ENCODE measurements around the gene EPHB6.

Gene EPHB6

DNA sequence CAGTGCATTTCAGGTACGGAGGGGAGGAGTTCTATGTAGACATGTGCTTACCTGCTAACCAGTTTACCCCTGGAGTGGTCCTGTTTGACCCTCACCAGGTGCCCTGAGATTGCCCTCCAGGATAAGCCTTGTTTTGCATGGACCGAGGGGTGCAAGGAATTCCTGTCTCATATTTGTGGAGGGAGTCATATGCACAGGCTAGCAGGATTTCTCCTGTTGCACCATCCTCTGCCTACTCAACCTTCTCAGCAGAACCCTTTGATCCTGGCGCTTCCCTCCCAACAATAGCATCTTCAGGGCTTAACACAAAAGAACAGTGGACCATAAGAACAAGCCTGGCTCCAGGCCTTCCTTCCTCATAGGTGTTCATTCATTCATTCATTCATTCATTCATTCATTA, 23.4 kb downstream of the EPHB6 start:
- no peak for DNase-seq

DNA sequence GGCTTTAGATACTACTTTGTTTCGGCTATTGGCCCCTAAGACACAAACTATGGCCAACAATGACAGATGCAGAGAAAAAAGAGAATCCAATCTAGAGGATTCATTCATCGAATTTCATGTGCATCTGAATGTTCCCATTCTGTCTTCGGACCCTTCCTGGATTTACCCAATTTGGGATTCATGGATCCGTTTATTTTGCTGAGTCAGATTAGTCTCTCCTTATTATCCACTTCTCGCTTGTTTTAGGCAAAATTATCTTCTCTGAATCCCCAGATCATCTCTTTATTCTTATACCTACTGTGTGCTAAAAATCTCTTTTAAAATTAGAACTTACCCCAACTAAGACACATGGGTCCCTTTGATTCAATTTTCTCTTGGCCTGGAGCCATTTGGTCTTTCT, 24.2 kb downstream of the EPHB6 start:
- DNase-seq: no peak

DNA sequence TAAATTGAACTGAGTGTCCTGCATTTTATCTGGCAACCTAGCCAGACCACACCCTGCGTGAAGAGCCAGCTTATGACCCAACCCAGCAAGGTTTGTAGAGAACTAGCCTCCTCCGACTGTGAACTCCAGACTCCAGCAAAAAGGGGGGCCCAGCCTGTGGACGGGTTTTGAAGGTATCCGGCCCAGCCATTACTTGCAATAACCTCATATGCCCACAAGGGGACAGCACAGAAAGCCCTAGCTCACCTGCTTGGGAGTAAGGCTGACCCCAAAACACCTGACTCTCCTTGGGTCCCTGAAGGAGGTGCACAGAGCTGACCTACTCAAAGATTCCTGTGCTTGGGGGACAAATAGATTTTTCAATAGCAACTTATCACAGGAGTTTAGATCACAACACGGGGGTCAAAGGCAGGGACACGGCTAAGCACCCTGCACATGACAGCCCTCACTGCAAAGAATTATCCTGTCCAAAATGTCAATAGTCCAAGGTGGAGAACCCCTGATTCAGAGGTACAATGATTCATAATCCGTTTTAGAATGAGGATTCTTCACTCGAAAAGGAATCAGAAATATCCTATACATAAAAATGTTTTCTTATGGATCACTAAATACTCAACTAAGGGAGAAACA, 26.1 kb downstream of the EPHB6 start:
- peak; percentile 56 for DNase-seq

DNA sequence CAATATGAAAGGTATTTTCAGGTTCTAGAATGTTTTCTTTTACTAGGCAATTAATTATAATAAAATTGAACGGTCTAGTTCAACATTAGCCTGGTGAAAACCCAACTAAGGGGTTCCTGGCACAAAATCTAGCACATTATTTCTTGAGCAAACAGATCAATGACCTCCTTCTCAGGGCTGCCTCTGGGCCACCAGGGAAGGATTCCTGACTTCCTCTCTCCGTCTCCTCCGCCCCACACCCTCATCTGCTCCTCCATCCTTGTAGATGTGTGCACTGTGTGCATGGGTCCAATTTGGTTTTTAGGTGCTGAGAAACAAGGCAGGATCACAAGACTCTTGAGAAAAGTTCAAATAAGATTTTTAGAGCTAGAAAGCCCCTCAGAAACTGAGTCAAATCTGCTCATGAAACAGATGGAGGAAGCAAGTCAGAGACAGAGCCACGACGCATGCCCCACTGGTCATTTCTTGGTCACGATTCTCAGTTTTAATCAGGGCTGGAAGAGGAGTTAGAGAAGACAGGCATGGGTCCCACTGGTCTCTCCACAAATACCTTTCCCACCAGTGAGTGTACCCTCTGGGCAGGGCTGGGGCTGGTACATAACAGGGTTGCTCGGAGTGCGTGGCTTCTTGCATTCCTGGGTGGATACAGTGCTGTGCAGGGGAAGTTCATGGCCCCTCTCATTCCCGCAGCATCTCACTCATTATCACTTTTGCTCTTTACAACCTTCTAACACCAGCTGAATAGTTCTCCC, 26.9 kb downstream of the EPHB6 start:
- no peak for DNase-seq

DNA sequence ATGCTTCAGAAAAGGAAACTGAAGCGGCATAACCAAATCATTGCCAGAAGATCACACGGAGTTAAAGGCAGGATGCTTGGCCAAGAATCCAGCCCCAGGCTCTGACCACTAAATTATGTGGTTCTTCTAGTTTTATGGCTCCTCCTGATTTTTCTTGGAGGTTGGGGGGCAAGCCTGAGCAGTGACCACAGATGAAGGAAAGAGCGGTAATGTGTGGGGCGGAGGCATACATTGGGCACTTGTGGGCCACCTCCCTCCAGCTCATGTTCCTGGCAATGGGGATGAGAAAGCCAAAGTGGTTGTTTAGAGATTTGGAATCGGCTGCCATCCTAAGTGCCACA, 27.4 kb downstream of the EPHB6 start:
- DNase-seq: no peak

DNA sequence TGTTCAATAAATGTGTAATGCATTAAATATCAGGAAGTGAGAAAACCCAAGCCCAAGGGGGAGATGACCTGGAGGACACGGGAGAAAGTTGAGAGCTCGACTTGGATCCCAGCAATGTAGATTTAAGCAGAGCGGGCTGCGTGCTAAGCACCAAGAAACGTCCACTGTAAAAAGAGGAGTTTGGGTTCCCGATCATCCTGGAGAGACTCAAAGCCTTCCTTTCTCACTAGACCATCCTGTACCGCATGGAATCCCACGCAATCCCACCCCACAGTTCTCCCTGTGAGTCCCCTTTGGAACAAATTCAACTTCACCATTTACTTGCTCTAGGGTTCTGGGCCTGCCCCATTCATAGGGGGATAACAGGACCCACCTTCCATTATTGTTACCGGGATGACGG, 28.3 kb downstream of the EPHB6 start:
- DNase-seq: no peak

DNA sequence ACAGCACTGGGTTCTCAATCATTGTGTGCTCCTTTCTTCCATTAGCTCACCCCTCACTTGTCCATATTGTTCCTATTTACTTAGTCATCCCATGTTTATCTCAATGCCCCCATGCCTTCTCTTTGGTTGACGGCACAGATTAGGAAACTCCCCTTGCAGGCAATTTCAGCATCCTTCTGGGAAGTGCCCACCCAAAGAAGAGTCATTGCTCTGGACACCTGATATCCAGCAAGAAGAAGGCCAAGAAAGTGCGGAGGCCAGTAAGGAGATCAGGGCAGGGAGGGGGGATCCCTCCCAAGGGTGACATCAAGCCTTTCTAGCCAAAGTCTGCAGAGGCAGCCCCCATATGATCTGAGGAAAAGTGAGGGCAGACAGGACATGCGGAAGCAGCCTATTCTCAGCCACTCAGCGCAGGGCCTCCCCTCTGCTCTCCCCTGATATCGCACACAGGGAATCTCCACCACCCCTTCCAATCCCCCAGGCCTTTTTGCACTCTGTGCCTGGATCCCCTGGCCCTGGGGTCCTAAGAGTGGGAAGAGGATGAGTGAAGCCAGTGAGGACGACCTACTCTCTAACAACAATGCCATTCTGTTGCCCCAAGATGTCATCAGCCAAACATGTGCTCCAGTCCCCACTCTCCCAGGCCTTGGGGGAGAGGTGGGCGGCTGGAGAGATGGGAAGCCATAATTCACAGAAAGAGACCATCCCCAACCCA, 28.9 kb downstream of the EPHB6 start:
- no peak for DNase-seq

DNA sequence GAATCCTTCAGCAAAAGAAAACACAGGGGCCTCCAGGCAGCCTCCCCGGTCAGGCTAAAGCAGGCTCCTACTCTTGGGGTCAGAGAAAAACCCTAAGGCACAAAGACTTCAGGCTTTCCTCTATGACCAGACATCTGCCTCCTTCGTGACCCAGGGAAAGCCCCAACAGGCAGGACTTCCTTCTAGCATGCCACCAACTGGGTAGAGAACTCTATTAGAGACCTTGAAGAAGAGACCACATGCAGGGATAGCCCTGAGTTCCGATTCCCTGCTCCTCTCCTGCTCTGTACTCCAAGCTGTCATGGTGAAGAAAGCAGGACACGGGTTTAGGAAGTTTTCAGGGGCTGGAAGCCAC, 29.4 kb downstream of the EPHB6 start:
- no peak for DNase-seq

DNA sequence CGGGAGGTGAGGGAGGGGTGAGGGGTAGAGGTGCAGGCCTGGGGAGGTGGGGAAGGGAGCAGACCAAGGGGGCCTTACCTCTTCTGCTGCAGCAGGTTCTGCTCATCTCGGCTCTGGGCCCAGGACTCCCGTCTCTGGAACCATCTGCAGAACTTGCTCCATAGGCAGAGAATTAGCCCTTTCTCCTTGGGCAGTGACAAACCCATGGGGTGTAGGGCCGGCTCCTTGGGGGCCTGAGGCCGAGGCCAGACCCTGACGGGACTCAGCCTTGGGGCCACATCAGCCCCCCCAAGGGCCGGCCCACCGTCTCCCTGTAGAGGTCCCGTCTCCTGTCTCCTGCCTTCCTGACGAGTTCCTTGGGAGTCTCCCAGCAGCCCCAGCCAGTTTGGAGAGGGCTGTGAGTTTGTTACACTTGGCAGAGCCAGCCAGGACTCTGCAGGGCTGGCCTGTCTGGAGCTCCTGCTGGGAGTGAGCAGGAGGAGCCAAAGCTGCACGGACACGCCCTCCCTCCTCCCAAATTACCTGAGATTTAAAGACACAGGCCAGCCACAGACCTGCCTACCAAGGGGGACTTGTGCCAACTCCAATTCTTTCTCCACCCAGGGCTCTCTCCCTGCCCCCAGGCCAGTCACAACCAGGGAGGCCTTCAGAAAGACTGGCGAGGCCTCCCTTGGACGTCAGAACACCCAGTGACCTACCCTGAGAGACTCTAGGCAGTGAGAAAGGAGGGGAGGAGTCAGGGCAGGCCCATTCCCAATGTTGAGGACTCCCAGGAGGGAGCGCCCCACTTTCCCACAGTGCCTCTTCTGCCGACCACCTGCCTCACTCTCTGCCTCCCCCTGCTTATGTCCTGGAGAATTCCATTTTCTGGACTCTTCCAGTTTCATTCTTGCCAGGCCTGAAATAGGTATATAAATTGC, 30.7 kb downstream of the EPHB6 start, which contains the start of gene TRPV6:
TRPV6 (minus strand) TSS at position 435 of the 920 bp plus-strand sequence.
- no peak for DNase-seq

DNA sequence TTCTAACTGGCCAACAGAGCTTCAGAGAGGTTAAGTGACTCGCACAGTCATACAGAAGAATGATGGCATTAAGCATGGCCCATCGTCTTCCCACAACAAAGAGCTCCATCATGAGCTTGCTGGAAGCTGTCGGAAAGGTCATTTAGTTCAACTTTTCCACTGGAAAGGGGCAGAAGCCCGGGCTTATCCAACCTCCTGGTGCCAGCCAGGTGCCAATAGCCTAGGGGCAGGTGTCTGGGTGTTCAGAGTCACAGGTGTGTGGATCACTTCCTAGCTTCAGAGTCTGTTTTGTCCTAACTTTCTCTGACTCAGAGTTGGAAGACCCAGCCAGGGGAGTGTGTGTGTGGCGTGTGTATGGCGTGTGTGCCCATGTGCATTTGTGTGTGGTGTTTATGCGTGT, 32.0 kb downstream of the EPHB6 start:
- no peak for DNase-seq

DNA sequence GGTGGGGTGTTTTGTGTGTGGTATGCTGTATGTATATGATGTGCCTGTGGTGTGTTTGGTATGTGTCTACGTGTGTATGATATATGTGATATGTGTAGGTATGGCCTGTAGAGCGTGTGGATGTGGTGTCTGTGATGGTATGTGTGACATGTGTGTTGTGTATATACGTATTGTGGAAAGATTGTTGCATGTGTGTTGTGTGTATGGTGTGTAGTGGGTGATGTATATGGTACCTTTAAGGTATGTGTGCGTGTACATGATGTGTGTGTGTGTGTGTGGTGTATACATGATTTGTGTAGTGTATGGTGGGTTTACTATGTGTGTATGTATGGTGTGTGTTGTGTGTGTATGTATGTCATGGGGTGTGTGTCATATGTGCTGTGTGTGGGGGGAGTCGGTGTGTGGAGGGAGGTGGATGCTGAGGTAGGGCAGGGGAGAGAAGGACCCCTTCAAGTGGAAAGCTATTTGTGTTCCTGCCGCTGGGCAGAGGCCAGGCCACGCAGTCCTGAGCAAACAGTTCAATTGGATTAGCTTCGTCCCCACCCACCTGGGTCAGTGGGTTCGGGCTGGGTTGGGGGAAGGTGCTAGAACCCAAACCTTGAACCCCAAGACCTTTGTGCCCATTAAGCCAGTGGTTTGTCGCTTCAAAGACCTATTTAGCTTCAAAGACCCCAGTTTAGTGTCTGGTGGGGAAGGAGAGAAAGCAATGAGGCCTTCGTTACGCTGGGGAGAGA, 32.6 kb downstream of the EPHB6 start:
- no peak for DNase-seq

DNA sequence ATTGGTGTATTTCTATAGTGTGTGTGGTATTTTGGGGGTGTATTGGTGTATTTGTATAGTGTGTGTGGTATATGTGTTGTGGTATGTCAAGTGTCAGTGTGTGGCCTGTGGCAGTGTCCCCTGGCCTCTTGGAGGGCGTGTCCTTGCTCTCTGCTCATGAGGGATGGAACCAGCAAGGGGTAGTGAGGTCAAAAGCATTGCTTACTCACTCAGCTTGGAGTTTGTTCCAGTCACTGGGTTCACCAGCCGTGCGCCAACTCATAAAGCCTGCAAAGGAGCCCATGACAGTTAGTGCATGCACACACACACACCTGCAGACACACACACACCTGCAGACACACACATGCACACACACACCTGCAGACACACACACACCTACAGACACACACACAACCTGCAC, 34.9 kb downstream of the EPHB6 start:
- no peak for DNase-seq

DNA sequence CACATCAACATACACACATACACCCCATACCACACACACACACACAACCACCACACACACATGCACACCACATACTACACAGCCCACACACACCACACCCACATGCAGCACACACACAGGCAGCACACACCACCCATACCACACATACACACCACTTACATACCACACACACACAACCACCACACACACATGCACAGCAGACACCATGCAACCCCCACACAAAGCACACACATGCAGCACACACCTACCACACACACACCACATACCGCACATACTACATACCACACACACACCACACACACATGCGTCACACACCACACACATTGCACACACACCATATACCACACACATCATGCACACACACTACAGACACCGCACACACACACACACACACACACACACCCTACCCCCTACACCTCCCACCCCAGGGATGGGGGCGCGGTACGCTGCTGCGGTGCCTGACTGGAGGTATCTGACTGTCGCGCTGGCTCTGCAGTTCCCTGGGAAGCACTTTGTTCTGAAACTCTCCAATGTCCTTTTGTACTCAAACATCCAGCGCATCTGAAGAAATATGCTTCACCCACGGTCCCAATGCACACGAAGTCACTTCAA, 36.1 kb downstream of the EPHB6 start:
- no peak for DNase-seq

DNA sequence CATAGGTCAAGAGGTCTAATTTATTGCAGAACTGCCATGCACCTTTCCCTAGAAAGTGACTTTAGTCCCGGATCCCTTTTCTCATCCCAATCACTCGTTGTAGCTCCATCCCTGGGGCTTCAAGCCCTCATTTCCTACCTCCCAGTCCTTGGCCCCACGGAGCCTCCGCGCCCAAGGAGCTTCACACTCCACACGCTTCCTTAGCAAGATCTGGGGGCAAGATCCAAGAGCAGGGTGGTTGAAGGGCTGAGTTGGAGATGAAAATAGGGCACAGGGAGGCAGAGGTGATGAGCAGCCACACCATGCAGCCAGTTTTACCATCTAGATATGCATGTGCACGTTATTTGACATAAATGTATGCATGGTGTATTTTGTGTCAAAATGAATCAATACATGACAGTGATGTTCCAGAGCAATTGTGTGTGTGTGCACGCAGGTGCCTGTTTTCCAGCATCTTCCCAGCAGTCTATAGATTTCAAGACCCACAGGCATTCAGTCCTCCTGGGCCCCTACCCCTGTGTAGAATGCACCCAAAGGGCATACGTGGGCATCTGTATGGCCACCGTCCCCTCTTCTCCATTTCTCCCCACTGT, 36.7 kb downstream of the EPHB6 start:
- DNase-seq: no peak

DNA sequence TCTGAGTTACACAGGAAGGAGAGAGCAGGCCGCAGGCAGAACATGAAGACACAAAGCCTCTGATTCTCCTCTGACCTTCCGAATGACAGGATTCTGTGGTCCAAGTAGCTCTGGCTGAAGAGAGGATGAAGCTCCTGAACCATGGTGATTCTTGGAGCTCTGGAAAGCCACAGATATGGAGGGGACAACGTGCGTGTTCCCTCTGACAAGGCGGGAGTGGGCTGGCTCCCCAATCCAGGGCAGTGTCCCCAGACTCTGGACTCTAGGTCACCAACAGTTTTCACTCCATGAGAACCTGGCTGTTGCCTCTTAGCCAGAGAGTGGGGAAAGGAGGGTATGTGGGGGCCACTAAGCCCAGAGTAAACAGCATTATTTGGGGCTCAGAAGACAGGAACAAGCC, 38.1 kb downstream of the EPHB6 start:
- no peak for DNase-seq

DNA sequence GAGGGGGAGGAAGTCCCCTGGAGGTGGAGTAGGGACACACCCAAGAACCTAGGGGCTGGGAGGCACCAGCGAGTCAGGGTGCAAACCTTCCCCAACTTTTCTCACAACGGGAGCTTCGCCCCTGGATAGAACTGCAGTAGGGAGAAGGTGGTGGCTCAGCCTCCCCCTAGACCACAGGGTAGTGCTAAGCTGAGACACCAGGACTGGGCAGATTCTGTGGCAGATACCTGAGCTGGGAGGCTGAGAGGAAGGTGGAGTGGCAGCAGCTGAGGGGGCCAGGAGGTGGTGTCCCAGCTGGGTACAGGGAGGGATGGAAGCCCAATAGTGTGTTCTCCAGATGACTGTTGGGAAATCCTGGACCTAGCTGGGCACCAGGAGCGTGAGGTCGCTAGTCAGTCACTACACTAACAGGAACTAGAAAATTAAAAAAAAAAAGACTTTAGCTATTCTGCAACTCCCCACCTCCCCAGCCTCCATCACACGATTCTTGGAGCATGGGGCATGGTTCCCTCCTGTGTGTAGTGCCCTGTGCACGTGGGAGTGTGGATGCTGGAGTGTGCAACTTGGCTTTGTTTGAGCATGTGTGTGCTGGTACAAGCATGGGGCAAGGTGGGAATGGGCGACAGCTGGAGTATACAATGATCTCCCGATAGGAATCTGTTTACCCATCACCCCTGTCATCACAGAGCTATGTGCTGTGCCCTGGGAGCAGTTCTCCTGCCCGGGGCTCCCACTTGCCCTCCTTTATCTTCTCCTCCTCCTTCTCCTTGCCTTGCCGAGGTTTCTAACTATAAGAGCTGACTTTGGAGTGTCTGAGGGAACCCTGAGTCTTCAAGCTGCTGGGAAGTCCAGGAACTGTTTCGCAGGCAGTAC, 39.5 kb downstream of the EPHB6 start:
- no peak for DNase-seq

DNA sequence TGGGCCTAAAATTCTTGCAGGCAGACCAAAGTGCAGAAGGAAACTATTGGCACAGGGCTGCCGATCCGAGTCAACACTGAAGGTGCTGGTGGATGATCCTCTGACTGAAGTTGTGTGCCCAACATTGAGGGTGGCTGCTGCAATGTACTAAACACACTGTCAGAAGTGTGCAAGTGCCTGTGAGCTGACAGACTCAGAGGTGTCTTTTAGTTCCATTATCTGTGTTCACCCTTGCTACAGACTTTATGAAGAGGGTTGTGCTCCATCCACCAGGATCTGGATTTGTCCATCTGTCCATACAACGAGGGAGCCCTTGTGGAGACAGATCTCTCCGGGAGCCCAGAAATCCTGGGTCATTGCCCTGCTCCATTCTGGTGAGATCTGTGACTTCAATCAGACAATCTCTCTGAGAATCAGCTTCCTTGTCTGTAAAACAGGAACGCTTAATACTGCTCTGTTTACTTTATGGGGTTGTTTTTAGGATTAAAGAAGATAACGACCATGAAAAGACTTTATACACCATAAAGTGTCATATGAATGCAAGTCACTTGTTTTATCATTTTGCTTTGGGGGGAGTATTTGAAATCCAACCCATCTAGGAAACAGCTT, 40.2 kb downstream of the EPHB6 start:
- DNase-seq: no peak

DNA sequence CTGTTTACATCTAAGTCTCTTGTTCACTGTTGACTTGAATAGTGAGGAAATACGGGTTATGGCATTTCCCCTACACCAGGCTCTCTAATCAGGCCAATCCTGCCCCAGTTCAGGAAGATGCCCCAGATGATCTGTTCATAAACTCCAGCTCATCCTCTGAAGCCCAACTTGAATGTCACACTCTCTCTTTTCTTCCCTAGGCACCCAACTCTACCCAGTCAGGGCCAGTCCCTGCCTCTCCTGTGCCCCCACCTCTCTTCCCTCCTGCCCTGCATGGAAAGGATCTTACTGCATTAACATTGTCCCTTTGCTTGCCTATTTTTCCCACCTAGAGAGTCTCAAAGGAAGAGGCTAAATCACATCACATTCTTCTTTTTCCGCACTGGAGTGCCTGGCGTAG, 41.3 kb downstream of the EPHB6 start:
- DNase-seq: no peak

DNA sequence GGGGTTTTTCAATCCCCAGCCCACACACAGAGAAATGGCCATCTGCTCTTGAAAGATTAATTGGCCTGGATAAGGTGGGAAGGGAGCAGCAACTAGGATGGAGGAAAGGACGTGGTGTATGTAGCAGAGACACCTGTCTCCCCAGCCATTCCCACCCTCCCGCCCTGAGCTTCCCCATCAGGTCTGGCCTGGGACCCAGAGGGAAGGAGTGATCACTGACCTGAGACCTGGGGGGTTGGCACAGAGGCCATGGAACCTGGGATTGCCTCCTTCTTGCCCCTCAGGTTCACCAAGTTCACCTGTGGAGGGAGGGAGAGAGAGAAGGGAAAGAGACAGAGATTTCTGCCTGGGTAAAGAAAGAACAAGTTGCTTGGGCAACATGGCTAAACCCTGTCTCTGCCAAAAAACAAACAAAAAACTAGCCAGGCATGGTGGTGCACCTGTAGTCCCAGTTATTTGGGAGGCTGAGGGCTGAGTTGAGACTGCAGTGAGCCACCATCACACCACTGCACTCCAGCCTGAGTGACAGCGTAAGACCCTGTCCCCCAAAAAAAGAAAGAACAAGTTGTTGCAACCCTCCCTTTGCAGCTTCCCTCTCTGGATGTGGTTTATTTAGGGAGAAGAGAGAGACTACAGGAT, 42.0 kb downstream of the EPHB6 start:
- no peak for DNase-seq

DNA sequence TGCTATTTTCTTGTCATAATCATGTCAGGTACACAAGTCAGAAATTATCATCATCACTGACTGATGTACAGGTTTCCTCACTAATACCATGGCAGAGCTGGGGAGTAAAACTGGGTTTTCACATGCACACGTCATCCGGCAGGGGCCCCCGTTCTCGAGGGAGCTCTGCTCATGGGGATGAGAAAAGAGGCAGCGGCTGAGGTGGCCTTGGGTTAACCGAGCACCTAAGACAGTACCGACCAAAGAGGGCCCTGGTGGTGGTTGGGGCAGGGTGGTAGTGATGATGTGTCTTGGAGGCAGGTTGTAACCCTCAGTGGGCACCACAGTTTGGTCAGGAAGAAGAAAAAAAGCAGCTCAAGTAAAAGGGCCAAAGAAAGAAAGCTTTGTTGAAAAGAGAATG, 42.8 kb downstream of the EPHB6 start:
- no peak for DNase-seq
